IMR-90 (cell line): ENCODE data around the gene FAS. TPM values are rescaled to one million over a fixed set of nuclear protein-coding genes. Genes with fewer than 3 reads are reported as not detected.

Experiments
- ATAC-seq: fragments of 200-7000 bp; cut with Tn5 transposase; 2 replicates; pipeline ENCODE4 v1.9.1; 2020; ENCODE audit warnings: low read depth, mild to moderate bottlenecking, moderate library complexity
- BruUV-seq: library from RNA; stranded (reverse); fragments of 400-500 nt; replicated peaks from 2 replicates; lab custom pipeline; 2021; lab: Mats Ljungman, UMichigan
- CTCF ChIA-PET: fragments of 300-600 bp; formaldehyde crosslinking; extraction: SDS; loops from one replicate; lab custom pipeline; 2021; ENCODE audit warnings: antibody characterized with exemption; lab: Yijun Ruan, JAX
- POLR2A ChIA-PET: fragments of 300-600 bp; sonication (Branson Sonifier 250); formaldehyde crosslinking; loops from one replicate; lab custom pipeline; 2022; ENCODE audit warnings: antibody characterized with exemption; ENCODE audit not compliant: unreplicated experiment; lab: Charles Lee
- DNase-seq: peaks from one replicate; pipeline ENCODE4 v3.0.0; 2013
- H2AFZ ChIP-seq: replicated peaks from 2 replicates; pipeline ENCODE3; 2013; ENCODE audit warnings: low read length, mild to moderate bottlenecking; ENCODE audit not compliant: poor library complexity
- H2AK5ac ChIP-seq: 2 replicates; pipeline ENCODE4 v1.6.1; 2013; ENCODE audit warnings: low read depth, low read length, inconsistent platforms
- H2AK9ac ChIP-seq: replicated peaks from 2 replicates; pipeline ENCODE3; 2013; ENCODE audit warnings: mild to moderate bottlenecking, low read depth, low read length, moderate library complexity; ENCODE audit not compliant: poor library complexity
- H2BK120ac ChIP-seq: 2 replicates; pipeline ENCODE4 v1.6.1; 2013; ENCODE audit warnings: low read depth, low read length, inconsistent platforms
- H2BK15ac ChIP-seq: 3 replicates; pipeline ENCODE4 v1.6.1; 2013; ENCODE audit warnings: low read depth, low read length, inconsistent platforms
- H2BK20ac ChIP-seq: 2 replicates; pipeline ENCODE4 v1.6.1; 2013; ENCODE audit warnings: low read depth, mild to moderate bottlenecking, inconsistent platforms, low read length, moderate library complexity
- H2BK5ac ChIP-seq: 2 replicates; pipeline ENCODE4 v1.6.1; 2013; ENCODE audit warnings: mild to moderate bottlenecking, low read depth, low read length, inconsistent platforms; ENCODE audit not compliant: poor library complexity, severe bottlenecking
- H3K14ac ChIP-seq: replicated peaks from 2 replicates; pipeline ENCODE4 v1.6.1; 2013; ENCODE audit warnings: low read depth, low read length, inconsistent platforms
- H3K18ac ChIP-seq: 2 replicates; pipeline ENCODE4 v1.6.1; 2013; ENCODE audit warnings: low read depth, low read length, control low read depth
- H3K23ac ChIP-seq: 2 replicates; pipeline ENCODE4 v1.6.1; 2013; ENCODE audit warnings: low read depth, low read length, inconsistent platforms
- H3K27ac ChIP-seq: 2 replicates; pipeline ENCODE4 v1.5.1; 2013; ENCODE audit warnings: mild to moderate bottlenecking, control low read depth, low read length; ENCODE audit not compliant: insufficient read depth
- H3K27me3 ChIP-seq: 2 replicates; pipeline ENCODE4 v1.6.1; 2013; ENCODE audit warnings: low read length; ENCODE audit not compliant: control insufficient read depth, insufficient read depth
- H3K36me3 ChIP-seq: 2 replicates; pipeline ENCODE4 v1.6.1; 2013; ENCODE audit warnings: low read length, mixed read lengths; ENCODE audit not compliant: control insufficient read depth, insufficient read depth
- H3K4ac ChIP-seq: 2 replicates; pipeline ENCODE4 v1.6.1; 2013; ENCODE audit warnings: low read depth, low read length, inconsistent platforms
- H3K4me1 ChIP-seq: 2 replicates; pipeline ENCODE4 v1.6.1; 2013; ENCODE audit warnings: low read length, mixed read lengths; ENCODE audit not compliant: control insufficient read depth, insufficient read depth
- H3K4me2 ChIP-seq: 2 replicates; pipeline ENCODE4 v1.6.1; 2013; ENCODE audit warnings: low read depth, mild to moderate bottlenecking, control low read depth, low read length, moderate library complexity
- H3K4me3 ChIP-seq: 2 replicates; pipeline ENCODE4 v1.5.1; 2013; ENCODE audit warnings: low read depth, mild to moderate bottlenecking, control low read depth, low read length, moderate library complexity; ENCODE audit not compliant: insufficient read depth
- H3K56ac ChIP-seq: 2 replicates; pipeline ENCODE4 v1.6.1; 2013; ENCODE audit warnings: low read length, inconsistent platforms; ENCODE audit not compliant: insufficient read depth; ENCODE audit errors: extremely low read depth
- H3K79me1 ChIP-seq, 2 experiments: 2 replicates each; pipeline ENCODE4 v1.6.1; 2013; ENCODE audit warnings: low read length in 2 of 2, inconsistent platforms in 1 of 2, low read depth in 1 of 2
- H3K9ac ChIP-seq: 2 replicates; pipeline ENCODE4 v1.6.1; 2013; ENCODE audit warnings: low read depth, low read length, control low read depth
- H3K9me1 ChIP-seq: 2 replicates; pipeline ENCODE4 v1.6.1; 2013; ENCODE audit warnings: low read length, inconsistent platforms; ENCODE audit not compliant: insufficient read depth
- H3K9me3 ChIP-seq: 2 replicates; pipeline ENCODE4 v1.6.1; 2013; ENCODE audit warnings: low read length; ENCODE audit not compliant: control insufficient read depth, insufficient read depth
- H4K20me1 ChIP-seq: 2 replicates; pipeline ENCODE4 v1.6.1; 2013; ENCODE audit warnings: low read length, inconsistent platforms; ENCODE audit not compliant: insufficient read depth
- H4K5ac ChIP-seq: 2 replicates; pipeline ENCODE4 v1.6.1; 2013; ENCODE audit warnings: mild to moderate bottlenecking, low read depth, low read length, control low read depth
- H4K8ac ChIP-seq, 2 experiments: 2 replicates each; pipeline ENCODE4 v1.6.1; 2013; ENCODE audit warnings: low read depth in 2 of 2, low read length in 2 of 2, control low read depth in 1 of 2, inconsistent platforms in 1 of 2
- H4K91ac ChIP-seq: 2 replicates; pipeline ENCODE4 v1.6.1; 2013; ENCODE audit warnings: low read depth, low read length, inconsistent platforms; ENCODE audit not compliant: insufficient read depth
- CEBPB ChIP-seq: IDR thresholded peaks from 2 replicates; pipeline ENCODE4 v1.6.1; 2012; ENCODE audit warnings: low read depth, low read length, improper control_type of control experiment
- FOS ChIP-seq: fragments of 150-350 bp; IDR thresholded peaks from 2 replicates; pipeline ENCODE4 v1.6.1; 2016; ENCODE audit warnings: low read depth, low read length
- NFE2L2 ChIP-seq: fragments of 150-350 bp; IDR thresholded peaks from 2 replicates; pipeline ENCODE4 v1.6.1; 2016; ENCODE audit warnings: low read depth, mild to moderate bottlenecking, low read length
- RAD21 ChIP-seq: IDR thresholded peaks from 2 replicates; pipeline ENCODE4 v1.6.1; 2012; ENCODE audit warnings: low read length, improper control_type of control experiment
- SMC3 ChIP-seq: fragments of 150-350 bp; IDR thresholded peaks from 2 replicates; pipeline ENCODE4 v1.6.1; 2016; ENCODE audit warnings: low read depth, mild to moderate bottlenecking, antibody characterized with exemption, low read length, moderate library complexity
- WGBS, 2 experiments: methylation state at CpG; one replicate each; pipeline versions ENCODE4 v1.1.5 to v1.1.7; 2013; ENCODE audit warnings: missing lambda C conversion rate in 2 of 2; ENCODE audit not compliant: insufficient read length in 1 of 2; ENCODE audit errors: extremely low coverage in 2 of 2; 5-methylcytosine and 5-hydroxymethylcytosine counted together
- dilution Hi-C: fragments of 300-500 bp; cut with HindIII; formaldehyde crosslinking; loops from one replicate; pipeline ENCODE4 v1.14.3; 2018; ENCODE audit warnings: low sequenced_read_pairs; ENCODE audit not compliant: unreplicated experiment
- in situ Hi-C: fragments of 300-500 bp; cut with MboI; formaldehyde crosslinking; loops from 3 replicates; pipeline ENCODE4 v1.14.3; 2019; ENCODE audit warnings: low sequenced_read_pairs, inconsistent platforms, mixed read lengths
- intact Hi-C: fragments of 100-400 bp; cut with micrococcal nuclease; formaldehyde crosslinking; loops from 2 replicates; pipeline ENCODE4 v1.10.0; 2022
- polyA plus RNA-seq, 3 experiments: library from polyadenylated mRNA; depleted of rRNA; stranded (reverse); fragments of >200 nt; gene quantifications; 2 replicates each; pipeline ENCODE4 v1.2.3, GENCODE V29; 2012; ENCODE audit warnings: low replicate concordance in 1 of 3
- total RNA-seq: library from RNA; depleted of rRNA; stranded (reverse); fragments of >200 nt; gene quantifications from 2 replicates; pipeline ENCODE4 v1.2.3, GENCODE V29; 2012
- TF ChIP-seq, protein P1 (sequence below): conservative IDR thresholded peaks from 2 replicates; pipeline ENCODE4 v1.5.1; 2012; ENCODE audit warnings: mild to moderate bottlenecking, low read depth, low read length, improper control_type of control experiment

FAS gene
- total and polyA plus RNA-seq, 2 of the 4 experiments (the other 2 are of a cell fraction), result 34.3 to 53.8 TPM

DNA sequence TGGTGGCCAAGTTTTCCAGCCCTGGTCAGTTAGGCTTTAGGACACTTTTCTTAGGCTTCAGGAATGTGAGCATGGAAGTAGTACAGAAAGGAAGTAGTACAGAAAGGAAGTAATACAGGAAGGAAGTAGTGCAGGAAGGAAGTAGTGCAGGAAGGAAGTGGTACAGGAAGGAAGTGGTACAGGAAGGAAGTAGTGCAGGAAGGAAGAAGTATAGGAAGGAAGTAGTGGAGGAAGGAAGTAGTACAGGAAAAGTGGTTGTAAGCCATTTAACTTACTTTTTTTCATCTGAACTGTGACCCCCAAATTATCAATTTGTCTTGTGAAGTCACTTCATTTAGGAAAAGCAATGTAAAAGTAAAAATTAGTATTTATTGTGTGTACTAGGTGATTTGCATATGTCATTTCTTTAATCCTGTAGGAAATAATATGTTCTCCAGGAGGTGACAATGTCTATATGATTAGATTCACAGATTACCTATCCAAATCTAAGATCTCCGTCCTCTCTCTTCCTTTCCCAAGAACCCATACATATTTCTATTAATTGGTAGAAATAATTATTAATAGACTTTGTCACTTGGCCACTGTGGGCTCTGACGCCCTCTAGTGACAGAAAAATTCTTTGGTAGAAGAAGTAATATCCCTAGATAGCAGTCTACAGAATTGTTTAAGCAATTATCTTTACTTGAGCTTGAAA lies 3.9 kb upstream of the FAS start:
- POLR2A ChIA-PET, result no interaction called here
- H3K4ac ChIP-seq, result no peak overlapping the region
- H3K36me3 ChIP-seq, result no peaks in the 10 kb centered on the region; the same call in 1 of the 2 replicates
- H4K8ac ChIP-seq, result no peak overlapping the region
- no peak overlapping the region for H3K14ac ChIP-seq
- no peaks in the 10 kb centered on the region for H3K27me3 ChIP-seq
- no peak overlapping the region for H2BK120ac ChIP-seq
- H3K18ac ChIP-seq, result no peak overlapping the region
- H4K20me1 ChIP-seq, result no peaks in the 10 kb centered on the region; the same call in 1 of the 2 replicates
- no CpG with 5 or more reads among the region's 2 CpGs for WGBS, 2 experiments
- no peak overlapping the region for H3K27ac ChIP-seq
- intact Hi-C loops (loop anchor here (1.0 to 5.0 kb wide), 3 partner anchors 51 to 294 kb away; no protein-coding TSS in a partner anchor), in situ Hi-C loops (no loop called here), dilution Hi-C loops (no loop called here)
- H2AFZ ChIP-seq, result no peak overlapping the region
- no peaks in the 10 kb centered on the region for H3K9me1 ChIP-seq
- H4K91ac ChIP-seq, result no peak overlapping the region
- no peak overlapping the region for H2BK15ac ChIP-seq
- no peak overlapping the region for H2AK9ac ChIP-seq
- no peak overlapping the region for H4K5ac ChIP-seq
- peak overlapping the region; percentile 22 for H2BK5ac ChIP-seq
- H3K9ac ChIP-seq, result no peak overlapping the region
- H3K4me3 ChIP-seq, result no peak overlapping the region
- H2BK20ac ChIP-seq, result no peak overlapping the region; the same call in 1 of the 2 replicates
- H3K9me3 ChIP-seq, result no peaks in the 10 kb centered on the region
- CTCF ChIA-PET, result interaction anchor here (0.5 to 1.4 kb wide), 18 partner anchors 8 to 229 kb away, joined by 3 to 12 read pairs (median 4); no protein-coding TSS in a partner anchor
- TF ChIP-seq FOS, result no peak
- no peak for TF ChIP-seq NFE2L2
- TF ChIP-seq RAD21, result peak; percentile 77
- TF ChIP-seq SMC3, result peak; percentile 75
- no peak for TF ChIP-seq CEBPB
- TF ChIP-seq, protein P1, sequence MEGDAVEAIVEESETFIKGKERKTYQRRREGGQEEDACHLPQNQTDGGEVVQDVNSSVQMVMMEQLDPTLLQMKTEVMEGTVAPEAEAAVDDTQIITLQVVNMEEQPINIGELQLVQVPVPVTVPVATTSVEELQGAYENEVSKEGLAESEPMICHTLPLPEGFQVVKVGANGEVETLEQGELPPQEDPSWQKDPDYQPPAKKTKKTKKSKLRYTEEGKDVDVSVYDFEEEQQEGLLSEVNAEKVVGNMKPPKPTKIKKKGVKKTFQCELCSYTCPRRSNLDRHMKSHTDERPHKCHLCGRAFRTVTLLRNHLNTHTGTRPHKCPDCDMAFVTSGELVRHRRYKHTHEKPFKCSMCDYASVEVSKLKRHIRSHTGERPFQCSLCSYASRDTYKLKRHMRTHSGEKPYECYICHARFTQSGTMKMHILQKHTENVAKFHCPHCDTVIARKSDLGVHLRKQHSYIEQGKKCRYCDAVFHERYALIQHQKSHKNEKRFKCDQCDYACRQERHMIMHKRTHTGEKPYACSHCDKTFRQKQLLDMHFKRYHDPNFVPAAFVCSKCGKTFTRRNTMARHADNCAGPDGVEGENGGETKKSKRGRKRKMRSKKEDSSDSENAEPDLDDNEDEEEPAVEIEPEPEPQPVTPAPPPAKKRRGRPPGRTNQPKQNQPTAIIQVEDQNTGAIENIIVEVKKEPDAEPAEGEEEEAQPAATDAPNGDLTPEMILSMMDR, result peak; percentile 82
- peak; percentile 37 for DNase-seq
- no peak overlapping the region for H3K56ac ChIP-seq
- no peak overlapping the region for H3K4me2 ChIP-seq
- H2AK5ac ChIP-seq, result peak overlapping the region; percentile 43; the same call in 1 of the 2 replicates
- no TSS peak for BruUV-seq
- no peak for ATAC-seq
- peaks cover 8% of the 10 kb centered on the region for H3K4me1 ChIP-seq
- peaks cover 30 to 61% of the 10 kb centered on the region in 2 experiments for H3K79me1 ChIP-seq
- no peak overlapping the region; the same call in 1 of the 2 replicates for H3K23ac ChIP-seq
